CD4-positive, alpha-beta T cell treated with Interferon alpha-2 for 1 hour (primary cell): ENCODE results near the gene KIF17.
A peak's percentile ranks its signal among the peaks of the same experiment; 100 is the strongest.

Experiments used
- DNase-seq, 2 donors: peaks; one replicate each; pipeline ENCODE4 v3.0.0-alpha.2; 2020 to 2022

KIF17 gene

DNA sequence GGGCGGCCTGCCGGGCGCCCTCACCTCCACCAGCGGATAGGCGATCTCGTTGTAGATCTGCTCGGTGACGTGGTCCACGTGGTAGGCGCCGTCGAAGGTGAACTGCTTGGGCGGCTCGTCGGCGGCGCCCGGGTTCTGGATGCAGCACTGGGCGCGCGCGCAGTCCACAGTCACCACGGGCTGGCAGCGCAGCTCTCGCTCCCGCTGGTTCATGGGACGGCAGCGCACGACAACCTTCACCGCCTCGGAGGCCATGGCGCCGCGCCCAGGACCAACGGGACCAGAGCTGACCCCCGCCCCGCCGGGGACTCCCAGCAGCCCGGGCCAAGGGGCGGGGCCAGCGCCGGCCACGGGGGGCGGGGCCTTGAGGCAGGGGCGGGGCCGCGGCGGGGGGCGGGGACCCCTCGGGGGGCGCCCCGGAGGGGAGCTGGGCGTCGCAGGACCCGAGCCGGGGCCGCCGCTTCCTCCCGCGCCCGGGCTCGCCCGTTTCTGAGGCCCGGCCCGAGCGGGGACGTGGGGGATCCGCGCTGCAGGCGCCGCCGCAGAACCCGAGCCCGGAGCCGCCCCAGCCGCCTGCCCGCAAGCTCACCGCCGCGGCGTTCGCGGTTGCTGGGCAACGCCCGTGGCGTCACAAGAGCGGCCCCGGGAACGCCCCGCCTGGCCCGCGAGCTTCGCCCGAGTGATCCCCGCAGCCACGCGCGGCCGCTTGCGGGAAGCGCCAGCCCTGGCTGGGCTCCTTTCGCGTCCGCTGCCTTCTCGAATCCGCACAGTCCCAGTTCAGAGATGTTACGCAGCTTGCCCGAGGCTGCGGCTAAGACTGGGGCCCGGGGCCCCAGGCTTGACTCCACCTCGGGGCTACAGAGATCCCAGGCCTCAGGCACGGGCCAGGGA, at the start of gene KIF17:
KIF17 (minus strand) TSS at position 556 of the 891 bp plus-strand sequence; CDS start at position 255, 301 bp downstream.
- DNase-seq, result peak; percentile 79 to 83

GRCh38 chr1:20767271-20767670, 49.5 kb upstream of the KIF17 start:
- DNase-seq, result no peak

DNA sequence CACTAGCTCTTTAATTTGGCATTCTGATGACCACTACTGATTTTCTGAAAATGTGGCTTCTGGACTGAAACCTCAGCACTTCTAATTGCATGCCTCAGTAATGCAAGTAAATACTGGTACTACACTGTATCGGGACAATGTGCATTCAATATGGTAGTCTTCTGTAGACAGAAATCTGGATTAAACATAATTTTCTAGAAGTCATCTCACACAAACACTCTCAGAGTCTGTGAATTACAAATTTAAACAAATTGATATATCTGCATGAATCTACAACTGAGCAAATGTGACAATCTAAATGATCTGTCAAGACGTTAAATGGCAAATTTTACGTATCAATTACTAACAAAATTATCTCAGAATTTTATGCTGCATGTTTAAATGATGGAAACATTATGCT, 45.6 kb upstream of the KIF17 start:
- no peak for DNase-seq

GRCh38 chr1:20760322-20760721, 42.5 kb upstream of the KIF17 start:
- no peak for DNase-seq

- DNase-seq, result no peak
Observed at GRCh38 chr1:20753589-20753988, 35.8 kb upstream of the KIF17 start.

DNA sequence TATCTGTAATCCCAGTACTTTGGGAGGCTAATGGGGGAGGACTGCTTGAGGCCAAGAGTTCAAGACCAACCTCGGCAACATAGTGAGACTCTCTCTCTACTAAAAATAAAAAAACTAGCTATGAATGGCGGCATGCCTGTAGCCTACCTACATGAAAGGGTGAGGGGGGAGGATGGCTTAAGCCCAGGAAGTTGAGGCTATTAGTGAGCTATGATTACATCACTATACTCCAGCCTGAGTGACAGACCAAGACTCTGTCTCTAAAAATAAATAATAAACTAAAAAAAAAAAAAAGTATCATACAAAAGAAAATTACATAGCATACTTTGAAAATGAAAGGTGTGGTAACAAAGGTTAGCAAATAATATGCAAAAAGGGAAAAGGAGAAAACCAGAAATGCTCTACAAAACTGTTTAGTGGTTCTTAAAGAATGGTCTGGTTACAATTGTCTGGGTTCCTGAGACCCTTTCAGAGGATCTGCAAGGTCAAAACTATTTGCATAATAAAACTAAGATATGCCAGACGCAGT, 33.7 kb upstream of the KIF17 start:
- DNase-seq, result no peak

DNA sequence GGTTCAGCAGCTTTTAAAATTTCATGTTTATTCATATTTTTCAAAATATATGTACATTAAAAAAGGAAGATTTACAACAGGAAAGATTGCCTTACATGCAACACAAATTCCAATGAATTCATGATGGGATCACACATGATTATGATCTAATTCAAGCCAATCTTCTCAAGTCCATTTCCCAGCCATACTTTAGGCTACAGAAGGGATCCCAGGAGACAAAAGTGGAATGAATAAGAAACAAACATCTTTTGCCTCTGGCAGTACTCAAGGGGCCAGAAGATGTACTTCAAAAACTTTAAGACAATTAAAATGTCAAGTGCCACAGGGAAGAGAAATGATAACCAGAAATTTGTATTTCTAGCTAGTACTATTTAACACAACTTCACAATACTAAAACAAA, 24.9 kb upstream of the KIF17 start:
- no peak for DNase-seq

GRCh38 chr1:20740781-20741180, 23.0 kb upstream of the KIF17 start:
- DNase-seq, result no peak

- DNase-seq, result no peak
Observed at GRCh38 chr1:20739225-20739624, 21.4 kb upstream of the KIF17 start.

- DNase-seq, result no peak
Observed at GRCh38 chr1:20735581-20736111, 17.8 kb upstream of the KIF17 start.

DNA sequence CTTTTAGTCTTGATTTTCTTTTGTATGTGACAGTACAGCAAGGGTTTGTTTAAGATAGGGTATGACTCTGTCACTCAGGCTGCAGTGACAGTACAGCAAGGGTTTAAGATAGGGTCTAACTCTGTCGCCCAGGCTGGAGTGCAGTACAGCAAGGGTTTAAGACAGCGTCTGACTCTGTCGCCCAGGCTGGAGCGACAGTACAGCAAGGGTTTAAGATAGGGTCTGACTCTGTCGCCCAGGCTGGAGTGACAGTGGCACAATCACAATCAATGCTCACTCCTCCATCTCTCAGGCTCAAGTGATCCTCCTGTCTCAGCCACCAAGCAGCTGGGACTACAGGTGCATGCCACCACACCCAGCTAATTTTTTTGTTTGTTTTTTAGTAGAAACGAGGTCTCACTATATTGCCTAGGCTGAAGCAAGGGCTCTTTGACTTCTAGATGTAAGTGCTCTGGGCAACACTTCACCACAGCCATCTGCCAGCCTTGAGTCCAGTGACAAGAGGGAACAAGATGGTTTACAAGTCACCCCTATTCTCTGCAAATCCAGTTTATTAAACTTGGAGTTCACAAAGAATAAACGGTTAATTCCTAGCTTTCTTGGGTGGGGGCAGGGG, 15.7 kb upstream of the KIF17 start:
- no peak for DNase-seq

- peak; percentile 78 for DNase-seq
Observed at GRCh38 chr1:20732588-20733359, 15.0 kb upstream of the KIF17 start, which contains the start of gene SH2D5. Gene SH2D5 (minus strand): TSS chr1:20732703. CDS start chr1:20728044, 4,659 bp downstream.

DNA sequence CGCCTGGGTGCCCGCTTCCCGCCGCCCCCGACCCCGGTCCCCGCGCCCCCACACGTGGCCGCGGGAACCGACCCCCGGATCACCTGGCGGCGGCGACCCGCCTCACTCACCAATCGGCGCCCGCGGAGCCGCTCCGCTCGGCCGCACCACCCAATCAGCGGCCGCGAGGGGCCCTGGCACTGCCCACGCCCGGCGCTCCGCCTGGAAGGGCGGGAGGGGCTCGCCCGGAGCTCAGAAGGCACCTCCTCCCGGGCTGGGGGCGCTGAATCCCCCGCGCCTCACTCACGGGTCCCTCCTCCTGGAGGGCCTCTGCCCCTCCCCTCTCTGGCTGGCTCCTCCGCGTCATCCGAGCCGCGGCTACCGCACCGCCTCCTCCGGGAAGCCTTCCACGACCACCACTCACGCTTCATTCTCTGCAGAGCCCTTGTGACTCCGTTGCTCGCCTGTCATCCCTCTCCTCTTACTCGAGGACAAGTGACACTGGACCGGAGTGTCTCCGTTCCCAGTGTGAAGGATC, 14.3 kb upstream of the KIF17 start:
- DNase-seq, result peak; percentile 50 to 69

DNA sequence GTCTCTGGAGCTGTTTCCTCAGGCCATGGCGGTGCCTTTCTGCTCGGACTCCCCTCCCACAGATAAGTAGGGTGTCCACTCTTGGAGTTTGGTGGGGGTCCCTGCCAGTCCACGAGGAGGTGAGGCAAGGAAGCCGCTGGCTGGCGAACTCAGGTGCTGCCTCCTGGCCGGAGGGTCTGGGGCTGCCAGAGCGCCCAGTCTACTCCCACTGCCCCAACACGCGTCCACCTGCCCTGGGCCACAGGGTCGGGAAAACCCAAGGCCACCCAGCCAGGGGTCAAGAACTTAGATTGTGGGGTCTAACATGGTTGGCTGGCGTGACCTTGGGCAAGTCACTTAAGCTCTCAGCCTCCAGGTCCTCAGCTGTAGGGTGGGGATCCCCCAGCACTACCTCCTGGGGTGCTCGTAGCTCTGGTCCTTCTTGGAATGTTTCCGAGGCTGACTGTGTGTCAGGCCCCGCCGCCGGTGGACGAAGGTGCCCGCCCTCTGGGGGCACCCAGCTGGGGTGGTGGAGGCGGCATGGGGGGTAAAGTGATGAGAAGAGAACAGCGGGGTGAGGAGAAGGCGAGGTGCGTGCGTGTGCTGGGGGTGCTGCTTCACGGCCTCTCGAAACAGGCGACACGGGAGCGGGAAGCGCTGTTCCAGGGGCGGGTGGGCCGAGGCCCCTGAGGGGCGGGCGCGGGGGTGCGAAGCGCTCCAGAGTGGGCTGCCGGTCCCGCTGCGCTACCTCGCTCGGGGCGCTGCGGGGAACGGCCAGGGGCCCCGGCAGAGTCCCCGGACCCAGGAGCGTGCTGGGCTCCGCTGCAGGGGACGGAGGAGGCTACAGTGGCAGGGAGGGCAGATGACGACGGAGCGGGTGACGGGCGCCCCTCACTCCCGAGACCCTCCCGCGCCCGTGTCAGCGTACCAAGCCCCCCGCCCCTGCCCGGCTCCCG, 13.5 kb upstream of the KIF17 start:
- peak in 1 of 2 donors; percentile 12 for DNase-seq

DNA sequence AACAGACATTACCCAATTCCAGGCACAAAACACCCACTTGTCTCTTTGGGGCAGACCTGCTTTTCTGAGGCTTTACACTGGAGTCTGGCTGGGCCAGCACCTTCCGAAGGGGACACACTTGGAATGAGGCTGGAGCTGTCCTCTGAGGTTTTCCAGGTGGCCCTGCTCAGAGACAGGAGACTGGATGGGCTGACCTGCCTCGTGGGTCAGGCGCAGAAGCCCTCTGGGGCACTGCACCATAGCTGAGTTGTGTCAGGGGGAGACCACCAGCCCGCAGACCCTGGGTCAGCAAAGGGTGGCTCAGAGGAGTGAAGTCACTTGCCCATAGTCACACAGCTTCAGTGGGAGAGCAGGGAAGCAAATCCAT, 12.9 kb upstream of the KIF17 start:
- no peak for DNase-seq

DNA sequence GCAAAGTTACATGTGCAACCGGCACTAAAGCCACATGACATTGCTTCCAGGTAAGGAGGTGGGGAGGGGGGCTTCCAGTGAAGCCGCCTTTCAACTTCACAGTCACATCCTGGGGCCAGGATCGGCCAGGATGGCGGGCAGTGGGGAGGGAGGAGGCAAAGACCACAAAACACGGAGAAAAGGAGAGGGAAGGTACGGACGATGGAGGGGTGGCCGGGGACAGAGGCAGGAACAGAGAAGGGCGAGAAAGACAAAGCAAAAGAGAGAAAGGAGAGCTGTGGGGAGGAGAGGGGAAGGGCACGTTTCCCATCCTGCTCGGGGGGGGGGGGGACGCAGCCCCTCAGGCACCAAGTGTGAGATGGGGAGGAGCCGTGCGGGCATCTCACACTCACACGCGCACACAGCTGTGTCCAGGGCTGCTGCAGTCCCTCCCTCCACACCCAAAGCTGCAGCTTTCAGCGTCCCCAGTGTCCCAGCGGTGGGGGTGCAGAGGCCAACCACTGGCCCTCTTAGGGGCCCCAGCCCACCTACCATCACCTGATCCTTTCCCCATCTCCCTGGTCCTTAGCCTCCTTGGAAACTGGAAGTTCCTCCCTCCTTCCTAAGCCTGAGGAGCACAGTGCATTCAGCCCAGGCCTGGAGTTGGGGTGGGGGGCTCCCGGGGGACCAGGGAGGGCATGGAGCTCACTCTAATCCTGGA, 12.3 kb upstream of the KIF17 start:
- DNase-seq, result no peak

DNA sequence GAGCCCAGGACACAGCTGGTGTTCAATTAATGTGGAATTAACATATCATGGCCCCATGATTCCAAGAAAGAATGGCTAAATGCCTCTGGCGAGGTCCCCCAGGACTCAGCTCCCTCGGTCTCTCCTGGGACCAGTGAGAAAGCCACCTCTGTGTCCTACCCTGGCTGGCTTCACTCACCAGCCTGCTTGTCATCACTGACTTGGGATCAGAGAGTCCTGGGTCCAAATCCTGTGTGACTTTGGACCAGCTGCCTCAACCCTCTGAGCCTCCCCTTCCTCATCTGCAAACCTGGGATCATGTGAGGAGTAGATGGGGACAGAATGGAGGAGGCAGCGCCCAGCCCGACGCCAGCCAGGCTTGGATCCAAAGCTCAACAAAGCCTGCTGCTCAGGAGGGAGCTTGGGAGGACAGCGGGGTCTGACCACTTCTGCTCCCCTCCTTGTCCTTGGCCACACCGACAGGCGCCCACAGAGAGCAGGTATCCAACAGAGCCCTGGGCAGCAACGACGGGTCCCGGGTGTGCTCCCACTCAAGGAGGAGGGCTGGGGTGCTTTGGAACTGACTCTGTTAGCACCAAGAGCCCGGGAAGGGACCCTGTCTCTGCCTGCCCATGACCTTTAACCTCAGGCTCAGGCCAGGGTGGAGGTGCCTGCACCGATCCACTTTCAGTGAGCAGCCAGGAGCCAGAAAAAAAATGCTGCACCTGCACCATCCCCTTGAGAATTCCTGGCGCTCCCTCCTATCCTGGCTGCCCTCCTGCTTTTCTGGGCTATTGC, 11.5 kb upstream of the KIF17 start:
- no peak for DNase-seq

- DNase-seq, result no peak
Observed at GRCh38 chr1:20728371-20729154, 10.8 kb upstream of the KIF17 start.

GRCh38 chr1:20727746-20728316, 10.0 kb upstream of the KIF17 start:
- no peak for DNase-seq
